Lung (tissue), 12 donors: ENCODE results near the gene DLG2. TPM values are rescaled to one million over a fixed set of nuclear protein-coding genes. Genes with fewer than 3 reads are reported as not detected.

Source experiments
- ATAC-seq: fragments of 200-7000 bp; cut with Tn5 transposase; one replicate; pipeline ENCODE4 v1.9.1; 2020; ENCODE audit warnings: moderate number of reproducible peaks; ENCODE audit not compliant: insufficient read depth, low FRiP score
- DNase-seq, 3 donors: peaks; one replicate each; pipeline ENCODE4 v3.0.0-alpha.2; 2013 to 2017
- H3K27ac ChIP-seq, 2 donors: one replicate each; pipeline ENCODE4 v1.5.1; 2013; ENCODE audit warnings: mild to moderate bottlenecking in 2 of 2, moderate library complexity in 2 of 2, control low read depth in 1 of 2, inconsistent platforms in 1 of 2, low read depth in 1 of 2, low read length in 1 of 2
- H3K27me3 ChIP-seq, 3 donors: one replicate each; pipeline ENCODE4 v1.5.1; 2013; ENCODE audit warnings: low read length in 2 of 3; ENCODE audit not compliant: control insufficient read depth in 3 of 3, insufficient read depth in 3 of 3
- H3K36me3 ChIP-seq, 4 donors: one replicate each; pipeline ENCODE4 v1.5.1; 2013; ENCODE audit warnings: low read length in 4 of 4, mild to moderate bottlenecking in 1 of 4, moderate library complexity in 1 of 4; ENCODE audit not compliant: control insufficient read depth in 4 of 4, insufficient read depth in 4 of 4
- H3K4me1 ChIP-seq, 5 donors: one replicate each; pipeline ENCODE4 v1.5.1; 2013; ENCODE audit warnings: low read length in 5 of 5, mild to moderate bottlenecking in 2 of 5, moderate library complexity in 1 of 5; ENCODE audit not compliant: control insufficient read depth in 5 of 5, insufficient read depth in 5 of 5
- H3K4me3 ChIP-seq: one replicate; pipeline ENCODE4 v1.5.1; 2013; ENCODE audit warnings: mild to moderate bottlenecking, control low read depth, moderate library complexity
- H3K9ac ChIP-seq, 2 donors: one replicate each; pipeline ENCODE4 v1.5.1; 2013; ENCODE audit warnings: low read length in 2 of 2, control low read depth in 1 of 2; ENCODE audit not compliant: insufficient read depth in 1 of 2
- H3K9me3 ChIP-seq, 4 donors: one replicate each; pipeline ENCODE4 v1.5.1; 2013; ENCODE audit warnings: low read length in 3 of 4, mild to moderate bottlenecking in 1 of 4, moderate library complexity in 1 of 4; ENCODE audit not compliant: control insufficient read depth in 4 of 4, insufficient read depth in 3 of 4
- WGBS, 2 donors: extraction: QIAGEN DNeasy Blood & Tissue Kit; methylation state at CpG; one replicate each; pipeline ENCODE4 v1.1.7; 2013; 5-methylcytosine and 5-hydroxymethylcytosine counted together
- polyA plus RNA-seq, 2 donors: library from polyadenylated mRNA; stranded (reverse); fragments of 200-250 nt; gene quantifications; one replicate each; pipeline ENCODE4 v1.2.1, GENCODE V29; 2013
- total RNA-seq, 2 donors: library from RNA; depleted of rRNA in 1 of 2; stranded (reverse); fragments of >200 nt in 1 of 2; gene quantifications; one replicate each; pipeline ENCODE4 v1.2.1, GENCODE V29; 2014 to 2021
- TF ChIP-seq, protein P1 (sequence below): IDR thresholded peaks from 2 replicates; pipeline ENCODE4 v1.5.1; 2012; ENCODE audit warnings: mild to moderate bottlenecking; ENCODE audit errors: control extremely low read depth, extremely low read depth
- donor health status: control.
- donor health status: control.
- donor health status: Bipolar disorder and iron deficiency.
- donor health status: healthy.
- donor health status: DM: yes; HTN: yes; CAD: no.

DLG2 gene
- total and polyA plus RNA-seq, 4 donors = 0.32 to 24.1 (median 5.4) TPM

DNA sequence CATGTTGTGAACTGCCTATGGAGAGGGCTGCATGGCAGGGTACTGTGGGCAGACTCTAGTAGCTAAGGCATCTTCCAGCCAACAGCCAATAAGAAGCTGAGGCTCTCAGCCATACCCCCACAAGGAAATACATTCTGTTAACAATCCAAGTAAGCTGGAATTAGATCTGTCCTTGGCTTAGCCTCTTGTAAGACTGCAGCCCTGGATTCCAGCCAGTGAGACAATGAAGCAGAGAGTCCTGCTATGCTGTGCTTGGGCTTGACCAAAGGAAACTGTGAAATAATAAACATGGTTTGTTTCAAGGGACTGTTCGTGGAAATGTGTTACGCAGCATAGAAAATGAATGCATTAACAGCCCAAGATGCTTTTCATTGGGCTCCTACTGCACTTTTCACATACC is 1243.6 kb downstream of the DLG2 start:
- Histone ChIP-seq H3K4me3 (no peak overlapping the region), H3K9ac (no peak overlapping the region), H3K36me3 (no peaks in the 10 kb centered on the region), H3K27ac (no peak overlapping the region), H3K4me1 (no peaks in the 10 kb centered on the region), H3K9me3 (no peaks in the 10 kb centered on the region), H3K27me3 (no peaks in the 10 kb centered on the region)
- 77 to 81% methylated on average over 2 of the region's 2 CpGs for WGBS, 2 donors
- TF ChIP-seq, protein P1, sequence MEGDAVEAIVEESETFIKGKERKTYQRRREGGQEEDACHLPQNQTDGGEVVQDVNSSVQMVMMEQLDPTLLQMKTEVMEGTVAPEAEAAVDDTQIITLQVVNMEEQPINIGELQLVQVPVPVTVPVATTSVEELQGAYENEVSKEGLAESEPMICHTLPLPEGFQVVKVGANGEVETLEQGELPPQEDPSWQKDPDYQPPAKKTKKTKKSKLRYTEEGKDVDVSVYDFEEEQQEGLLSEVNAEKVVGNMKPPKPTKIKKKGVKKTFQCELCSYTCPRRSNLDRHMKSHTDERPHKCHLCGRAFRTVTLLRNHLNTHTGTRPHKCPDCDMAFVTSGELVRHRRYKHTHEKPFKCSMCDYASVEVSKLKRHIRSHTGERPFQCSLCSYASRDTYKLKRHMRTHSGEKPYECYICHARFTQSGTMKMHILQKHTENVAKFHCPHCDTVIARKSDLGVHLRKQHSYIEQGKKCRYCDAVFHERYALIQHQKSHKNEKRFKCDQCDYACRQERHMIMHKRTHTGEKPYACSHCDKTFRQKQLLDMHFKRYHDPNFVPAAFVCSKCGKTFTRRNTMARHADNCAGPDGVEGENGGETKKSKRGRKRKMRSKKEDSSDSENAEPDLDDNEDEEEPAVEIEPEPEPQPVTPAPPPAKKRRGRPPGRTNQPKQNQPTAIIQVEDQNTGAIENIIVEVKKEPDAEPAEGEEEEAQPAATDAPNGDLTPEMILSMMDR = no peak
- ATAC-seq (no peak), DNase-seq (peak; percentile 29 to 65 (median 29))

DNA sequence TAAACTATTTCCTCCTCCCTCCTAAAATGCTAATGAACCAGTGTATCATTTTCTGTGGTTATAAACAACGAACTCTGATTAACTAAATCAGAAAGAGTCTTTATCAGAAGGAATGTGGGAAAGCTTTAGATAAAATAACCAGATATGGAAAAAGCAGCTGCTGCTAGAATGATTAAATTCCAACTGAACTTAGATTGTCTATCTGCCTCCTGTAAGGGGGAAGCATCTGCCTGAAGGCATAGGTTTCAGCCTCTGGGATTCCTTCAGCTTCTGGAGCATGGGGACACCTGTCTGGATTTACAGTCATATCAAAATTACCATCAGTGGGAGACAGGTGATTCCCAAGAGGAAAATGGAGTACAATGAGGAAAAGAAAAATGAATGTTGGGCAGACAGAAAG is 1245.5 kb downstream of the DLG2 start:
- DNase-seq (no peak), ATAC-seq (no peak)
- Histone ChIP-seq H3K4me3 (no peak overlapping the region), H3K27me3 (no peaks in the 10 kb centered on the region), H3K9me3 (no peaks in the 10 kb centered on the region), H3K4me1 (no peaks in the 10 kb centered on the region), H3K27ac (no peak overlapping the region), H3K9ac (no peak overlapping the region), H3K36me3 (no peaks in the 10 kb centered on the region)
- TF ChIP-seq, protein P1 = no peak
- WGBS, 2 donors = 62 to 63% methylated on average over 1 of the region's 1 CpG

DNA sequence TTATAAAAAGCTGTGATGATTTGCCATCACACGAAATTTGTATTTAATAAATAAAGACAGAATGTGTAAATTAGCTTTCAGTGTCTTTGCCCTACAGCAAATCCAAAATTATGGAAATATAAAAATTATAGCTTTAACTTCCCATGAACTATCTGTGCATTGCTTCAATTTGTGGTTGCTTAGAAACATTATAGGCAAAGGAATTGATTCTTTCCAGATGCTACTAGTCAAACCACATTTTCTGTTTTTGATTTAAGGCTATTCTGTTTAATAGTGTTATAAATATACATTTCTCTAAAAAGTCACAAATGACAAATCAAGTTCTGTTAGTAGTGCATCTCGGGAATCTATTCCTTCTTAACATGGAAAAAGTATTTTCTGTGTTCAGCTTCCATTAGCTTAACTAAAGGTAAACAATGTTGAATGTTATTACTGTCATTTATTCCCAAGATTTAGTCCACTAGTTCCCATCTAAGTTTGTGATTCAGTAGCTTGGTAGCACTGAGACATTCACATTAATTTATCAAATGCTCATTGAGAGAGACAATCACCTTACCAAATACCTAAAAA is 1254.7 kb downstream of the DLG2 start:
- no peaks in the 10 kb centered on the region for H3K36me3 ChIP-seq
- no peaks in the 10 kb centered on the region for H3K27me3 ChIP-seq
- no peak for ATAC-seq
- H3K27ac ChIP-seq = no peak overlapping the region
- 70 to 77% methylated on average over 2 of the region's 2 CpGs for WGBS, 2 donors
- no peak overlapping the region for H3K4me3 ChIP-seq
- H3K9ac ChIP-seq = no peak overlapping the region
- TF ChIP-seq, protein P1 = no peak
- no peaks in the 10 kb centered on the region for H3K9me3 ChIP-seq
- DNase-seq = no peak
- H3K4me1 ChIP-seq = no peaks in the 10 kb centered on the region

DNA sequence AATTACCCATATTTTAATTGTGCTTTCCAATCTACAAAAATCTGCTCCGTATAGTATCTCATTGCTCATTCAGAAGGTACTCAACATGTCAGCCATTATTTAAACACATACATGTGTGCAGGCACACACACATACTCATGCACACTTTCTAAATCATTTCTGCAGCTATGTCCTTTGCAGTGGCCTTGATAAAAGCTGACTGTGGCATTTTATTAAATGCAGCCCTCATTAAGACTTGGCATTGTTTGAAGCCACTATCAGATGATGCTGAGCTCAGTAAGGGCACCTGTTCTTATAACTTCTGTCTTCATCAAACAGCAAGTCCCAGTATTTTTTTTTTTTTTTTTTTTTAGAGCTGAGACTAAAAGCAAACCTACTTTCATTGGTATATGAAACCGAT is 1269.1 kb downstream of the DLG2 start:
- Histone ChIP-seq H3K4me3 (no peak overlapping the region), H3K9ac (no peak overlapping the region), H3K4me1 (no peaks in the 10 kb centered on the region), H3K9me3 (no peaks in the 10 kb centered on the region), H3K36me3 (no peaks in the 10 kb centered on the region), H3K27ac (no peak overlapping the region), H3K27me3 (no peaks in the 10 kb centered on the region)
- WGBS, 2 donors = 71 to 78% methylated on average over 2 of the region's 2 CpGs
- no peak for DNase-seq
- TF ChIP-seq, protein P1 = no peak
- ATAC-seq = no peak
